T-helper 2 cell treated with Interferon-gamma antibody and Interleukin-4, amounts not matched to agents 5 μg/mL and 100 μg/mL, for 36 hours (primary cell): ENCODE results near the gene ARHGEF2.
"Not testable (repeated sequence)": the region's sequence is repeated elsewhere in the genome, so short reads cannot be mapped to it uniquely, and the experiment has no call there.

Source experiments
- DNase-seq: peaks from one replicate; pipeline ENCODE4 v3.0.0; 2021; ENCODE audit warnings: low spot score
- H3K27ac Mint-ChIP-seq: one replicate; pipeline ENCODE4 v1.8.0; 2021; ENCODE audit warnings: mild to moderate bottlenecking, mixed read lengths
- H3K27me3 Mint-ChIP-seq: one replicate; pipeline ENCODE4 v1.8.0; 2021; ENCODE audit warnings: low read depth, mixed read lengths
- H3K36me3 Mint-ChIP-seq: one replicate; pipeline ENCODE4 v1.8.0; 2021; ENCODE audit warnings: low read depth, mixed read lengths
- H3K4me1 Mint-ChIP-seq: one replicate; pipeline ENCODE4 v1.8.0; 2021; ENCODE audit warnings: low read depth, mixed read lengths
- H3K4me3 Mint-ChIP-seq: one replicate; pipeline ENCODE4 v1.8.0; 2022; ENCODE audit warnings: mild to moderate bottlenecking, moderate library complexity, mixed read lengths
- H3K9me3 Mint-ChIP-seq: one replicate; pipeline ENCODE4 v1.8.0; 2021; ENCODE audit warnings: mixed read lengths

ARHGEF2 gene

GRCh38 chr1:155934097-155934935 is 44.0 kb downstream of the ARHGEF2 start, which contains the start of gene KHDC4:
Gene KHDC4, minus strand, starts transcription at chr1:155934413. Its CDS starts 40 bp downstream, at chr1:155934373.
- H3K4me3 Mint-ChIP-seq = no peak within 1 kb of the TSS
- peaks cover 36% of the 10 kb centered on the region for H3K4me1 Mint-ChIP-seq
- no peaks in the 10 kb centered on the region for H3K9me3 Mint-ChIP-seq

GRCh38 chr1:155933591-155934096 is 44.7 kb downstream of the ARHGEF2 start:
- Mint-ChIP-seq H3K4me1 (peaks cover 37% of the 10 kb centered on the region), H3K4me3 (no peak overlapping the region), H3K27ac (no peak overlapping the region), H3K36me3 (peaks cover 28% of the 10 kb centered on the region), H3K27me3 (no peaks in the 10 kb centered on the region), H3K9me3 (no peaks in the 10 kb centered on the region)
- no peak for DNase-seq

More at GRCh38 chr1:155934097-155934935, 44.0 kb downstream of the ARHGEF2 start, which contains the start of gene KHDC4:
- Mint-ChIP-seq H3K36me3 (peaks cover 24% of the 10 kb centered on the region), H3K27ac (no peak within 1 kb of the TSS), H3K27me3 (no peaks in the 10 kb centered on the region)
- DNase-seq = peak; percentile 96

- Mint-ChIP-seq H3K27ac (no peak overlapping the region), H3K4me1 (peaks cover 30% of the 10 kb centered on the region), H3K36me3 (peaks cover 34% of the 10 kb centered on the region), H3K9me3 (no peaks in the 10 kb centered on the region), H3K4me3 (no peak overlapping the region), H3K27me3 (no peaks in the 10 kb centered on the region)
- DNase-seq = no peak
Measured at GRCh38 chr1:155932487-155932886, 45.9 kb downstream of the ARHGEF2 start.

- Mint-ChIP-seq H3K27me3 (no peaks in the 10 kb centered on the region), H3K9me3 (no peaks in the 10 kb centered on the region), H3K4me1 (peaks cover 30% of the 10 kb centered on the region), H3K36me3 (peaks cover 37% of the 10 kb centered on the region), H3K27ac (no peak overlapping the region), H3K4me3 (no peak overlapping the region)
- no peak for DNase-seq
Measured at GRCh38 chr1:155932081-155932480, 46.3 kb downstream of the ARHGEF2 start.

GRCh38 chr1:155931332-155932038 is 46.9 kb downstream of the ARHGEF2 start:
- no peak for DNase-seq
- Mint-ChIP-seq H3K27me3 (no peaks in the 10 kb centered on the region), H3K36me3 (peaks cover 43% of the 10 kb centered on the region), H3K27ac (no peak overlapping the region), H3K4me3 (no peak overlapping the region), H3K9me3 (no peaks in the 10 kb centered on the region), H3K4me1 (peaks cover 32% of the 10 kb centered on the region)

GRCh38 chr1:155930725-155931124 is 47.6 kb downstream of the ARHGEF2 start:
- peak overlapping the region; percentile 65 for H3K4me3 Mint-ChIP-seq
- not testable (repeated sequence) for H3K27me3 Mint-ChIP-seq, H3K9me3 Mint-ChIP-seq, DNase-seq
- peaks cover 50% of the 10 kb centered on the region for H3K36me3 Mint-ChIP-seq
- peak overlapping the region; percentile 27 for H3K27ac Mint-ChIP-seq
- H3K4me1 Mint-ChIP-seq = peaks cover 32% of the 10 kb centered on the region

GRCh38 chr1:155929057-155929456 is 49.3 kb downstream of the ARHGEF2 start:
- Mint-ChIP-seq H3K4me3 (no peak overlapping the region), H3K9me3 (no peaks in the 10 kb centered on the region), H3K27me3 (no peaks in the 10 kb centered on the region), H3K36me3 (peaks cover 56% of the 10 kb centered on the region), H3K4me1 (peaks cover 33% of the 10 kb centered on the region), H3K27ac (no peak overlapping the region)
- no peak for DNase-seq

- Mint-ChIP-seq H3K4me1 (peaks cover 15% of the 10 kb centered on the region), H3K9me3 (no peaks in the 10 kb centered on the region), H3K4me3 (no peak overlapping the region), H3K27me3 (no peaks in the 10 kb centered on the region), H3K27ac (no peak overlapping the region), H3K36me3 (peaks cover 64% of the 10 kb centered on the region)
- no peak for DNase-seq
Measured at GRCh38 chr1:155925506-155925905, 52.8 kb downstream of the ARHGEF2 start.

- H3K9me3 Mint-ChIP-seq = no peaks in the 10 kb centered on the region
- H3K27ac Mint-ChIP-seq = no peak overlapping the region
- no peaks in the 10 kb centered on the region for H3K27me3 Mint-ChIP-seq
- peaks cover 7% of the 10 kb centered on the region for H3K4me1 Mint-ChIP-seq
- DNase-seq = no peak
- no peak overlapping the region for H3K4me3 Mint-ChIP-seq
- H3K36me3 Mint-ChIP-seq = peaks cover 67% of the 10 kb centered on the region
Measured at GRCh38 chr1:155920717-155921116, 57.6 kb downstream of the ARHGEF2 start.

- no peak for DNase-seq
- no peaks in the 10 kb centered on the region for H3K9me3 Mint-ChIP-seq
- H3K4me3 Mint-ChIP-seq = no peak overlapping the region
- peaks cover 6% of the 10 kb centered on the region for H3K4me1 Mint-ChIP-seq
- no peaks in the 10 kb centered on the region for H3K27me3 Mint-ChIP-seq
- H3K36me3 Mint-ChIP-seq = peaks cover 66% of the 10 kb centered on the region
- no peak overlapping the region for H3K27ac Mint-ChIP-seq
Measured at GRCh38 chr1:155919801-155920200, 58.5 kb downstream of the ARHGEF2 start.

- H3K36me3 Mint-ChIP-seq = peaks cover 73% of the 10 kb centered on the region
- H3K27ac Mint-ChIP-seq = no peak overlapping the region
Measured at GRCh38 chr1:155918660-155919059, 59.7 kb downstream of the ARHGEF2 start.

GRCh38 chr1:155913969-155914757 is 64.2 kb downstream of the ARHGEF2 start:
- H3K36me3 Mint-ChIP-seq = peaks cover 77% of the 10 kb centered on the region
- H3K9me3 Mint-ChIP-seq = no peaks in the 10 kb centered on the region
- no peak for DNase-seq
- H3K27ac Mint-ChIP-seq = no peak overlapping the region
- no peak overlapping the region for H3K4me3 Mint-ChIP-seq
- H3K27me3 Mint-ChIP-seq = no peaks in the 10 kb centered on the region
- peaks cover 22% of the 10 kb centered on the region for H3K4me1 Mint-ChIP-seq

More at GRCh38 chr1:155918660-155919059, 59.7 kb downstream of the ARHGEF2 start:
- peaks cover 6% of the 10 kb centered on the region for H3K4me1 Mint-ChIP-seq
- H3K4me3 Mint-ChIP-seq = no peak overlapping the region
- DNase-seq = no peak
- H3K9me3 Mint-ChIP-seq = no peaks in the 10 kb centered on the region
- no peaks in the 10 kb centered on the region for H3K27me3 Mint-ChIP-seq

GRCh38 chr1:155912056-155912536 is 66.3 kb downstream of the ARHGEF2 start:
- Mint-ChIP-seq H3K27ac (peak overlapping the region; percentile 99), H3K4me1 (peaks cover 22% of the 10 kb centered on the region), H3K36me3 (peaks cover 67% of the 10 kb centered on the region), H3K9me3 (no peaks in the 10 kb centered on the region), H3K4me3 (peak overlapping the region; percentile 98), H3K27me3 (no peaks in the 10 kb centered on the region)
- DNase-seq = no peak
